ENCODE data around the gene NTRK3. TPM values are rescaled to one million over a fixed set of nuclear protein-coding genes. Genes with fewer than 3 reads are reported as not detected.

Gene NTRK3
- total RNA-seq, result not detected in 2 replicates

GRCh38 chr15:88256279-88257230 is at the start of gene NTRK3:
NTRK3 (minus strand) TSS chr15:88256739; CDS start chr15:88256153, 586 bp downstream.

Other genes with a start within 250 kb of the NTRK3 start
- gene MRPL46, start 210.6 kb upstream of the NTRK3 start, total RNA-seq, result 9.7 and 15.4 TPM in 2 replicates
- gene MRPS11, start 211.0 kb upstream of the NTRK3 start, total RNA-seq, result 39.2 and 59.8 TPM in 2 replicates